ENCODE measurements around the gene ID3.

The ID3 gene

GRCh38 chr1:23563755-23564374 is 4.6 kb upstream of the ID3 start:
- no peak for TF ChIP-seq CTCF (IDR thresholded peaks at IDR 0.05; ENCODE audit: low read depth, low read length, missing control alignments)
- DNase-seq (ENCODE audit: extremely low read depth, low read depth), result no peak
- no peak overlapping the region for H3K4me3 ChIP-seq (replicated peaks; ENCODE audit: low read depth, low read length)

GRCh38 chr1:23563003-23563402 is 3.7 kb upstream of the ID3 start:
- DNase-seq (ENCODE audit: extremely low read depth, low read depth), result no peak
- H3K4me3 ChIP-seq (replicated peaks; ENCODE audit: low read depth, low read length), result no peak overlapping the region
- TF ChIP-seq CTCF (IDR thresholded peaks at IDR 0.05; ENCODE audit: low read depth, low read length, missing control alignments), result no peak

- no peak for TF ChIP-seq CTCF (IDR thresholded peaks at IDR 0.05; ENCODE audit: low read depth, low read length, missing control alignments)
- peak; percentile 89 for DNase-seq (ENCODE audit: extremely low read depth, low read depth)
- no peak overlapping the region for H3K4me3 ChIP-seq (replicated peaks; ENCODE audit: low read depth, low read length)
Measured at GRCh38 chr1:23562137-23562876, 3.0 kb upstream of the ID3 start.

- DNase-seq (ENCODE audit: extremely low read depth, low read depth), result no peak
- TF ChIP-seq CTCF (IDR thresholded peaks at IDR 0.05; ENCODE audit: low read depth, low read length, missing control alignments), result no peak
Measured at GRCh38 chr1:23561813-23562100, 2.5 kb upstream of the ID3 start.

GRCh38 chr1:23561076-23561812 is 1.9 kb upstream of the ID3 start:
- no peak overlapping the region for H3K4me3 ChIP-seq (replicated peaks; ENCODE audit: low read depth, low read length)
- no peak for DNase-seq (ENCODE audit: extremely low read depth, low read depth)
- no peak for TF ChIP-seq CTCF (IDR thresholded peaks at IDR 0.05; ENCODE audit: low read depth, low read length, missing control alignments)

More at GRCh38 chr1:23561813-23562100, 2.5 kb upstream of the ID3 start:
- H3K4me3 ChIP-seq (replicated peaks; ENCODE audit: low read depth, low read length), result no peak overlapping the region

- DNase-seq (ENCODE audit: extremely low read depth, low read depth), result no peak
- TF ChIP-seq CTCF (IDR thresholded peaks at IDR 0.05; ENCODE audit: low read depth, low read length, missing control alignments), result no peak
- peak overlapping the region; percentile 60 for H3K4me3 ChIP-seq (replicated peaks; ENCODE audit: low read depth, low read length)
Measured at GRCh38 chr1:23559985-23560741, 862 bp upstream of the ID3 start.

All from HFF-Myc (cell line).